Measurements from ENCODE around the gene SPRR1A. TPM values are rescaled to one million over a fixed set of nuclear protein-coding genes. Genes with fewer than 3 reads are reported as not detected.

SPRR1A gene, protein sequence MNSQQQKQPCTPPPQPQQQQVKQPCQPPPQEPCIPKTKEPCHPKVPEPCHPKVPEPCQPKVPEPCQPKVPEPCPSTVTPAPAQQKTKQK
- not detected for polyA plus RNA-seq (ENCODE audit: insufficient read length)

DNA sequence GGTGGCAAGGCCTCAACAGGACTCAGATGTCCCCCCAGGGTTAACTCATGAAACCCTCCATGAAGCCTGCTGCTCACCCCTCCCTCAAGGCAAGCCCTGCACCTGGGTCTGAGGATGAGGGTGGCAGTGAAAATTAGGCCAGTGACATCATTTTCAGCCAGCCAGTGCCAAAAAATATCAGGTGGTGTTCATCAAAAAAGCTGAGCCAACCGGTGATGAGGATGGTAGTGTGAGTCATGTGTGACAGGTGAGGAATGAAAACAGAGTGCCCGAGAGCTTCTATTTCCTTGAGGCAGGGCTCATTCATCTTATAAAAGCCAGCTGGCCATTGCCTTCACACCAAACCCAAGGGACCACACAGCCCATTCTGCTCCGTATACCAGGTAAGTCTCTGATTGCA lies at the start of gene SPRR1A:
Gene SPRR1A, plus strand, starts transcription at position 339 of the 400 bp plus-strand sequence. CDS start 1,150 bp downstream, outside the sequence.
- DNase-seq = no peak

DNA sequence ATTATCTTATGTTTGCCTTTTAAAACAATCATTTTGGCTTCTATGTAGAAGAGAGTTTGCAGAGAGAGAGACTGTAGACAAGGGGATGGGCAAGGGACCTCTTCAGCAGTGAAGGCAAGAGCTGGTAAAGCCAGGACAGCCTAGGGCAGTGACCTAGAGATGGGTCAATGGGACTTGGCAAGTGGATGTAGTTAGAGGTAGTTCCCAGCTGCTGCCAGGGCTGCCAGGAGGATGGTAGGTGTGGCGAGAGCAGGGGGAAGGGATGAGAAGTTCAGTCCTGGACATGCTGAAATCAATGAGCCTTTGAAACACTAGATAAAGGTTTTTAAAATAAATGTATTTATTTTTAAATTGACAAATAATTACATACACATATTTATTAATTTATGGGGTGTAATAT lies 43.3 kb upstream of the SPRR1A start:
- no peak for DNase-seq

DNA sequence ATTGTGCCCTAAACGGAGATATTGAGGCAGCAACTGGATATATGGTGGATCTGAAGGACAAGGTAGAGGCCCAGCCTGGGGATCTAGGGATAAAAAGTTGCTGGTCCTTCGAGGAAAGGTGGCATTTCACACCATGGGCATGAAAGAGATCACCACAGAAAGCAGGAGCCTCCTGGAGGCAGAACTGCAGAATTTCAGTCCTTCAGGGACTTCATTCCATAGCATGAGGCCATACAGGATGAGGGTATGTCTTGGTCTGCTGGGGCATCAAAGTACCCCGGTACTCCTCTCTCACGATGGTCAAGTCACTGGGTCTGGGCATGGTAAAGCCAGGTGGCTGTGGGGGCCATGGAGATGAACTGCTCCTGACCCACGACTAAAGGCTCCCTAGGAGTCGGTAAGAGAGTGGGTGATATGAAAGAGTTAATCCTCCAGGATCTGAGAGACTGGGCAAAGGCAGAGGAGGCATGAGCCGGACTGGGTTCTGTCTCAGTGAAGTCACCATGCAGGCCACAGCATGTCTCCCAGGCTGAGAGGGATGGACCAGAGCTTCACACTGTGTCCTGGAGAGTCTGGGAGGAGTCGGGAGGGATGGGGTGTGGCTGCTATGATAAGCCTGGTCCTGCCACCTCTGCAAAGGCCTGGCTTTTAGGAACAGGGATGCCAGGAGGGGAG lies 42.7 kb upstream of the SPRR1A start:
- no peak for DNase-seq

DNA sequence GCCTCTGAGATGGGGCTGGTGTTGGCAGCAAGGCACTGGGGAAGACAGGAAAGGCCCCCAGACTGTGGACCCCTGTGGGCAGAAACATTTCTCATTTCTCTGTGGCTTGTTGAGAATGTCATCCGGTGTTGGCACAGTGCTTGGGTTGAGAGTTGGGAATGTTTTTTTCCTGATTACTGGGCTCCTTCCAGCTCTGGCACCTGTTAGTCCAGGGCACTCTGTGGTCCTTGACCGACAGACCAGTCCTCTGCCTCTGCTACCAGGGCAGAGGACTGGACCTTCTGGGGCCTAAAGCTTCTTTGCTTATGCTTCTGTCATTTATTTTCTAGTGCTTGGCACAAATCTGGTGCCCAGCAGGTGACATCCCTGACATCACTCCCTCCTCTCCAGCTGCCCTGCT lies 41.7 kb upstream of the SPRR1A start:
- DNase-seq = no peak

DNA sequence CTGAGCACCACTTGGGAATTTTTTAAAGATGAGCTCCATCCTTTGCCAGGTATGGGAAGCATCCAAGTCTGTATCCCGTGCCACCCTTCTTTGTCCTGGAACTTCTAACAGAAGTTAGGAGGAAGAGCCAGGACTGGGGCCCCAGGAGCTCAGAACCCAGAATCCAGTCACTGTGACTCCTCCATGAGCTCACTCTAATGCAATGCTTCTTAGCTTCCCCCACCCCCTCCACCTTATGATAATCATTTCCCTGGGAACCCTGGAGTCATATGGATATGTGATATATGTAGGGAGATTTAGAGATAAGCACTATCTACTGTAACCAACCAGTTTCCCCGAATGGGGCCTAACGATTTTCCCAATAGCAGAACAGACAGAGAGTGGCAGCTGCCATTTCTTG lies 37.6 kb upstream of the SPRR1A start:
- DNase-seq = no peak

DNA sequence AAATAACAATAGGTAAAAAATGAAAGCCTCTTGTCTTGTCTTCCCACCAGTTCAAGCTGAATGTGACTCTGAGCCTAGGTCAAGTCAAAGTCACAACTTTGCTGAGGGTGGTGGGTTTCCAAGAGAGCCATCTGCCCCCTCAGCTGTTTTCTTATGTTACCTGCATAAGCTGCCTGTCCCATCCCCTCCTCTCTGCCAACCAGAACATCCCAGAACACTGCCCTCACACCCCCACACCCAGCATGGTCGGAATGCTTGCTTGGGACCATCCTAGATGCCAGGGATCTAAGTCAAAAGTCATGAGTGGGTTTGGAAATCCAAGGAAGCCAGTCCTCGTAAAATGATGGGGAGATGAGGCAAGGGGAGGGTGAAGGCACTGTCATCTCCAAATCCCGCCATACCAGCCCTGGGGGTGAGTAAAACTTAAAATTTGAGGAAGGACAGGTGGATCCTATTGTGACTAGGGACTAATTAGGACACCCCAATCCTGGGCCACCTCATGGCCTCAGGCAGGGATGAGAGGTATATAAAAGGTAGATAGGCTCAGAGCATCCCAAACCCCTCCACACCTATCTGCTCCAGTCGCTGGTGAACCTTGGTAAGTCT lies 37.1 kb upstream of the SPRR1A start, which contains the start of gene SPRR5:
Gene SPRR5, plus strand, starts transcription at position 556 of the 606 bp plus-strand sequence. CDS start 1,349 bp downstream, outside the sequence.
- no peak for DNase-seq

DNA sequence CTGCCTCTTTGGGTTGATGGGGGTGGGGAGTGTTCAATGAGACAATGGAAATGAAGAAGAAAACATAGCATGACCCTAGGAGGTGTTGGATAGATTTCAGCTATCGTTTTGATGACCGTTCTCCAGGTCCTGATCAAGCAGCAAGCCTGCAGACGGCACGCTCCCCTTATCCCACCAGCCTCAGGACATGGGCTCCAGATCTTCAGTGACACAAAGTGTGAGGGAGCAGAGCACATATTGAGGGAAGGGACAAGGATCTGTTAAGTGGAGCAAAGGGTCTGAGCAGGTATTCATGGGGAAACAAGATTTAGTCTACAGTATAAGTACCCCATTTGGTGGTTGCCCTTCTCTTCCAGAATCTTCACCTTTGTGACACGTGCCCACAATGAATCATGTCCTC lies 32.2 kb upstream of the SPRR1A start:
- no peak for DNase-seq

DNA sequence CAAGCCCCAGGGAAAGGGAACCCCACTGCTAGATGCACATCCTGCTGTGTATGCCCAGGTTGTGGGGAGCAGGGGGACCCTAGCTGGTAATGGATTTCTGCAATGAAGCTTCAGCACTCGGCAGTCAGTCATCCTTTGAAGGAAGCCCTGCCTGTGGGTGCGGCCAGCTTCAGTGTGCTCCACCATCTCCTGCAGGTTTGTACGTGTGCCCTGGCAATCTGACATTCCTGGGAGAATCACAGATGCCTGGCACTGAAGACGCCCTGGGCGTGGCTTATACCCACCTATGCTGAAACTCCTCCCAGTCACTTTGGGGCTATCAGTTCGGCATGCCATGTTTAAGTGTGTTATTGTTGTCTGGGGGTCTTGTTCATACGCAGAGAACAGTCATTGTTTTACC lies 30.1 kb upstream of the SPRR1A start:
- no peak for DNase-seq

DNA sequence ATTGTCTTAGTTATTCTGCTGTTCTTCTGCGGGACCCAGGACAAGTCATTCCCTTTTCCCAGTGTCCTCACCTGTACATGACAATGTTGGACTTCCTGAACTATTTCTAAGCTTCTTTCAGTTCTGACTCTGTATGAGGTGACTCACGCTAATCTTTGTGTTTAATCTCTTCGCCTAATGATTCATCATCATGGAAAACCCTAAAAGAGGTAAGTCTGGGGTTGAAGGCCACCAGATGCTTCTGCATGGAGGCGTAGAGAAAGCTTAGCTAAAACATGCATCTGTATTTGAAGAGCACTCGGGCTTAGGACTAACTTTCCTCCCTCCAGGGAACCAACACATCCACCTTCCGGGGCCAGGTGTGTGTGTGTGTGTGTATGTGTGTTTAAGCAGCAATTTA lies 29.4 kb upstream of the SPRR1A start:
- DNase-seq = no peak

DNA sequence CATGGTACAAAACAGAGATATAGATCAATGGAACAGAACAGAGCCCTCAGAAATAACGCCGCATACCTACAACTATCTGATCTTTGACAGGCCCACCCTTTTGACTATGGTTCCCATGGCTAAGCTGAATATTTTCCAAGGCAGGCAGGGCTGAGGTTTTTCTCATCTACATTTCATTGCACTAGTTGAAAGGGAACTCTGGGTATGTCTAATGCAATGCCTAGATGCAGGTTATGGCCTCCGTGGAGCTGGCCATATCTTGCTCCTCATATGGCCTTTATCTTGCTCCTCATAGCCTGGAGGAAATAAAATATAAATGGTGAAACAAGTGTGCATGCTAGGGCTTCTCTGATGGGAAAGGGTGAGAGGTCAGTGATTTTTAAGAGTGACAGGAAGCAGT lies 26.3 kb upstream of the SPRR1A start:
- DNase-seq = no peak

DNA sequence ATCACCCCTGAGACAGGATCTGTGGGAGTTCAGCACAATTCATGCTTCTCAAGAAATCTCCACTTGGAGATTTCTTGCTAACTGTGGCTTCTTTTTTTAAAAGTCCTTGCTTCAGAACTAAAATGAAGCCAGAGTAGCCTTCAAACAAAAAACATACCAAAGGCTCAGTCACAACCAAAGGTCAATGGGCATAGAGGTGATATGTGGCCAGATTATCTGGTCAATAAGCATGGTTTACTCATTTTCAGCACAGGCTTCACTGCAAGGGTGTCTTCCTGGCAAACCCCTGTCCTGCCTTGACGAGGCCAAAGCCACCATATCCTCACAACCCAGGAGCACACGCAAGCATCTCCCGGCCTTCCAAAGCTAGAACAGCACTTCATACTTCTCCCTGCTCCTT lies 24.6 kb upstream of the SPRR1A start:
- DNase-seq = no peak

DNA sequence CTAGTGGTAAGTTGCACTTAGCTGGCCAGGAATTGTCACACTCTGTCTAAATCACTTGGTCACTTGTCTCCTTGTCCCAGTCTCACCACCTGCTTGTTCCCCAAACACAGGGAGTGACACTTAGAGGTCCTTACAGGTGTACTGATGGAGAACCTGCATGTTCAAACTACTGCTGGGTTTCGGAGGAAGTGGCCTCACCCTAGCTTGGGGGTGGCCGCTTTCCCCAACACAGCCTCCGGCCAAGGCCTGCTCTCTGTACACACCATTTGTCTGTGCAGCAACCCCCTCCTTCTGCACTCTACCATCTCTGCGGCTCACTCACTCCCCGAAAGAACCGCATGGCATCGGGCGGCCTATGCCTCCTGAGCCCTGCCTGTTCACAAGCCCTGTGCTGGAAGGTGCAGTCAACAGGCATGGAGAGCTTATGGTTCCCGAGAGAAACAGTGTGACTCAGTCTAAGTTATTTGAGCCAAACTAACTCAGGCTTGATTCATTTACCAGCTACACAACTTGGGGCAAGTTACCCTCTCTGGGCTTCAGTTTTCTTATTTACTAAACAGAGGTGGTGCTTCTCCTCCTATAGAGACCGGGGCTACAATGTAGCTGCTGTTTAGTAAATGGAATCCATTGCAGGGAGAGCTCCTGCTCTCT lies 24.0 kb upstream of the SPRR1A start:
- DNase-seq = no peak

DNA sequence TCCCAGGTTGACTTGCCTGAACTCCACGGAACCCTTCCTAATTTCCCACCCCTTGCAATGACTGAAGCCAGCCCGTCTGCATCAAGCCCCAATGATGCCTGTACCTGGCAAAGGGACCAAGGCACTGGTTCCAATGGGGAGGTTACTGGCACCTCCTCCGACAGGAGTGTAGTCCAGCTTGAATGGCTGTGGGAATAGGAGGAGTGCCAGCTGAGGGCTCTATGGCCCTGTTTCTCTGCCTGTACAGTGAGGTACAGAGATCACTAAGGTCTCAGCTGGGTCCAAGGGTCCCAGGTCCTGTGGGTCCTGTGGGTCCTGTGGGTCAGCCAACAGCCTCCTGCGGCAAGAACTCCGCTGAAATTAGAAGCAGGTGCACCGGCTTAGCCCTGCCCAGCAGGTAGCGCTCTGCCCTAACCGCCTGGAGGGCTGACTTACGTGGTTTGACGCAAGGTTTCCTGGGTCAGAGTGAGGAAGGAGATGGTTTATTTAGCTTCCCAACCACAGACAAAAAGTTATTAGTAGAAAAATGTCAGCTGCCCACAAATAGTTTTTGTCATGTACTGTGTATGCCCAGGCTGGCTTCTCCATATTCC lies 23.3 kb upstream of the SPRR1A start:
- no peak for DNase-seq

DNA sequence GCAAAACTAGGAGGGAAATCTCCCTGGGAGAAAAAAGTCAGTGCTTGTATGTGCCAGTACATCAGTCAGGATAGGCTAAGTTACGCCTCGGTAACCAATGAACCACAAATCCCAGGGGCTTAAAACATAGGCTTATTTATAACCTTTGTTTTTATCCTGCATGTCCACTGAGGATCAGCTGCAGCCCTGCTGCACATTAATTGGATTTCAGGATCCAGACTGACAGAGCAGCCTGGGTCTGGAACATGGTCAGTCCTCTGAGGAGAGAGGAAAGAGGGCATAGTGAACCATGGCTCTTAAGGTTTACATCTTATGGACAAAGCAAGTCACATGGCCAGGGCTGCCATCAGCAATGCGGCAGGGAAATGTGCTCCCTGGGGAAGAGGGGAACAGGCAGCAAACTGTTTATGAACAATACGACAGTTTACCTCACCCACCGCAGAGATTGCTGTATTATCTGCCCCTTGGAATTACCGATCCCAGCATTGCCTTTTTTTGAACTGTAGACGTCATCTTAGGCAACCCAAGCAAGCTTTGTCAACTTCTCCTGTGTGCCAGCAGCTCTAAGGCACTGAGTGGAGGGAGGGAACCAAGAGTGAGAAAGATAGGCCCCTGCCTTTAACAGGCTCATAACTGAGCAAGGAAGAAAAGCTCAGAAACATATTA lies 22.5 kb upstream of the SPRR1A start:
- no peak for DNase-seq

DNA sequence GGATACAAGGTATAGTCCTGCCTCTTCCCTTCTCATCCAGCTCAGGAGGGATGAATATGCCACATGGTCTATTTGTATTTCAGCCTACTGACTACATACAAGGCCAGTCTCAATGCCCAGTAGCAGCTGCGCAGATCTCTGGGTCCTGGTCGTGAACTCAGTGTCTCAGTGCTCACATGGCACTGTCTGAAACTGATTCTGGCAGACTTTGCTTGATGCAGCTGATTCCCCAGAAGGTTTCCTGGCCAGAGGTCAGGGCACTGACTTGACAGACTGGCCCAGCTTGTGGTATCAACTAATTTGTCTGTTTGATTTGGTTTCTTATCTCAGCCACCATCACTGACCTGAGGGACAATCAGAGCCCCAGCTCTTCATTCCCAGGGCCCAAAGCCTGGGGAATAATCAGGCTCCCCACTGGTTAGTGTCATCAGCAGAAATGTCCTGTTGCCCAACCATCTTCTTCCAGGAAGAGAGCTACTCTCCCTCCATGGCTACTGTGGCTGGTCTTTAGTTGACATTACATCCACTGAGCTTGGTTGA lies 20.9 kb upstream of the SPRR1A start:
- no peak for DNase-seq

DNA sequence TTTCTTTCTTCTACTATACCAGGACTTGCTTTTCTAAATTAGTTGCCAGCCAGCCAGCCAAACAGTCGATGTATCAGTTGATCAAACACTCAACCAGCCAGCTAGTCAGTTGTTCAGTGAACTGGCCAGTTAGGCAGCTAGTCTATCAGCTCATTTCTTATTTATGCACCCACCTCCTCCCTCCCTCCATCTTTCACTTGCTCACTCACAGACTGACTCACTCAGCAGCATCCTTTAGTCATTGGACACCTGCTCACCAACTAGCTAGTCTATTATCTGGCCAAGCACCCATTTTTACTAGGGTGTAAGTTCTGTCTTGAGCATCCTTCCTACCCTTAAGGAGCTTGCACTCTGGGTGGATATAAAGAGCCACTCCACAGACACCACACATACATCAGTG lies 19.3 kb upstream of the SPRR1A start:
- DNase-seq = no peak

DNA sequence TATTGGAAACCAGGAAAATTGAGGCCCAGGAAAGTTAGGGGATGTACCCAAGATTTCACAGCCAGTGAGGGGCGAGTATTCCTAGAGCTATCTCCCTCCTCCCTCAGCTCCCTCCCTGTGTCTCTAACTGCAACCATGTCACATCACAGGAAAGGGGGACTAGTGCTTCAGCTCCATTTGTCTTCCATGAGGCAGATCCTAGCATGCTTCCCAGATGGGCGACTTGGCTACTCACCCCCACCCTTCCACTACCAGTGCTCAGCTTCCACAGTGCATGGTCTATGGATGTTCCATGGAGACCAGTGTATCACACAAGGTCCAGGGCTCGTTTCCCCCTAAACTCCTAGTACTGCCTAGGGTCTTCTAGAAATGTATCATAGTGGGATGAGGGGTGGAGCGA lies 18.0 kb upstream of the SPRR1A start:
- no peak for DNase-seq

DNA sequence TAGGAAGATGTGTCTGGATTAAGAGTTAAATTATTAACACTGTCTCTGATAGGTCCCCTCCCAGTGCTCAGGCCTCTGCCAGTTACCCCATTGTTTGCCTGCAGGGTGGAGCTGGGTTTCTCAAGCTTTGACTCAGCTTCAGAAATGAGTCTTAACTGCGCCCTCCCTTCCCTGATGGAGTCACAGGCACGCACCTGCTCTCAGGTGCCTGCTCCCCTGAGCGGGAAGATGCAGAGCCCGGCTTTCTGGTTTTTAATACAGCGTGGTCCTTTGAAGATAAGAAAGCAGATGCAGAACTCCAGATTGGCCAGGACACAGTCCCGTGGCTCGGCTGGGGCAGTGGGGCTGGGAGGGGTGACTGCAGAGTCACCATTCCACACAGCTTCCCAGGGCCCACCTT lies 16.7 kb upstream of the SPRR1A start:
- no peak for DNase-seq

DNA sequence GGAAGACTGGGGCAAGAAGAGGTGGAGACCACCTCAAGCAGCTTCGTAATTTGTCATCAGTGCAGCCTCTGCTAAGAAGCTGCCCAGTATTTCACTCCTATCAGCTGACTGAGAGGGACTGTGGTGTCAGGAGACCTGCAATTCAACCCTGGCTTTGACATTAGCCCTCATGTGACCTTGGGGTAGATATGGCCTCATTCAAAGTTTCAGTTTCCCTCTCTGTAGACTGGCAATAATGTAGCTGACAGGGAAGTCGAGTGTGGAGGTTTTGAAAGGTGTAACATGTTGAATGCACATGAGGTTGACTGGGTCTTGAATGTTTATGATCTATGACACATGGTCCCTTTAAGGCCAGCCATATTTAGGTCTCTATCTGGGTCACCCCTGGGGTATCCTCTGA lies 15.6 kb upstream of the SPRR1A start:
- no peak for DNase-seq

DNA sequence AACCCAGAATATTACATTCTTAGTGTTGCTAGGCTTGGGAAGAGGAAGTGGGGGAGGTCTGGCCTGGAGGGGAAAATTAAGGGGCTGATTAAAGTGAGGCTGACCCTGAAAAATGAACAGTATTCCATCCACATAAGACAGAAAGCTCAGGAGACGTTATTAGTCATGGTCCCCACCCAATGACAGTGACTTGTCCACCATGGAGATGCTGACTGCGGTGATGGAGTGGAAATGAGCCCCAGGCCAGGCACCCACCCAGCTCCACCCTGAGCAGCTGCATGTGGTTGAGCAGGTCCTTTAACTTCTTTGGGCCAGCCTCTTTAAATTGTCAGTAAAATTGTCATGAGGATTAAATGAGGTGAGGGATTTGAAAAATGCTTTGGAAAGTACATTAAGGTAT lies 14.8 kb upstream of the SPRR1A start:
- DNase-seq = no peak

DNA sequence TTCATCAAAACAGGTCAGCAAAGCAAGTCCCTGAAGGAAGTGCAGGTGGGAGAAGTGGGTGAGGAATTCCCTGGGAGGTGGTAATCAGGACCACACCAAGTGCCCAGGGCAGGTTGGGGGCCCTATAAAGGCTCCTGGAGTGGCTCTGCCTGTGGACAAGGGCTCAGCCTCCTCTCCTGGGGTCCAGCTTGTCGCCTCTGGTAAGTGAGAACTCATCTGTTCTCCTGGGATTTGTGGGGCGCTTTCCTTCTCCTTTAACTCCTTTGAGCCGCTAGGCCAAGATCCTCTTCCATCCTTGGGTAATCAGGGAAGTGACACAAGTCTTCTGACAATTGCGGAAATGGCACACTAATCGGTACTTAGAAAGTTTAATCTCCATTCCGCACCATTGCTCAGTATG lies 13.4 kb upstream of the SPRR1A start, which contains the start of gene SPRR4:
Gene SPRR4, plus strand, starts transcription at position 154 of the 400 bp plus-strand sequence. CDS start 1,243 bp downstream, outside the sequence.
- no peak for DNase-seq

DNA sequence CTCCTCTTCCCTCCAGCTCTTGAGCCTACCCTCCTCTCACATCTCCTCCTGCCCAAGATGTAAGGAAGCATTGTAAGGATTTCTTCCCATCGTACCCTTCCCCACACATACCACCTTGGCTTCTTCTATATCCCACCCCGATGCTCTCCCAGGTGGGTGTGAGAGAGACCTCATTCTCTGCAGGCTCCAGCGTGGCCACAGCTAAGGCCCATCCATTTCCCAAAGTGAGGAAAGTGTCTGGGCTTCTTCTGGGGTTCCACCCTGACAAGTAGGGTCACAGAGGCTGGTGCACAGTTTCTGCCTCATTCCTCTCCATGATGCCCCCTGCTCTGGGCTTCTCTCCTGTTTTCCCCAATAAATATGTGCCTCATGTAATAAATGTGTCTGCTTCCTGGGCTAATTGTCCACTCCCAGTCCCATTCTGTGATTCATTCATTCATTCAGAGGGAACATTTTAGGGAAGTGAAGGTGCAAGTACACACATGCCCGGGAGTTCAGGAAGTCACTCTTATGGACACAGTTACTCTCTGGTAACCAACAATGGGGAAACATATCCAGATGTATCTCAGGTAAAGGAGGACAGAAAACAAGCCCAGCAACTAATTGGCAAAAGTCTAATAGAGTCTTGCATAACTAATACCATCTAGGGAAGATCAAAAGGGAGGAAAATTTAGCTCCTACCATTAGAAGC lies 11.5 kb upstream of the SPRR1A start:
- DNase-seq = no peak
